GM19468 (cell line): ENCODE data around the gene INKA2.

Source experiments
- ATAC-seq: cut with Tn5 transposase; IDR thresholded peaks from one replicate; pipeline ENCODE4 v1.9.1; 2021; ENCODE audit warnings: mild to moderate bottlenecking, moderate library complexity, moderate number of reproducible peaks; ENCODE audit not compliant: unreplicated experiment; ENCODE audit errors: extremely low read depth

INKA2 gene

GRCh38 chr1:111739194-111739924, at the start of gene INKA2:
Gene INKA2, minus strand, starts transcription at chr1:111739395. Its CDS starts 153 bp downstream, at chr1:111739242.
- peak; percentile 73 for ATAC-seq

- ATAC-seq: no peak
These were observed 47.5 kb upstream of the INKA2 start for GRCh38 chr1:111786669-111787207.

GRCh38 chr1:111784273-111784901, 45.2 kb upstream of the INKA2 start:
- ATAC-seq: no peak

GRCh38 chr1:111779546-111779945, 40.4 kb upstream of the INKA2 start:
- ATAC-seq: no peak

GRCh38 chr1:111778541-111779051, 39.4 kb upstream of the INKA2 start:
- no peak for ATAC-seq

- ATAC-seq: no peak
These were observed 38.9 kb upstream of the INKA2 start for GRCh38 chr1:111778066-111778465.

- ATAC-seq: no peak
These were observed 38.1 kb upstream of the INKA2 start for GRCh38 chr1:111777301-111777700.

GRCh38 chr1:111776861-111777260, 37.7 kb upstream of the INKA2 start:
- no peak for ATAC-seq

- ATAC-seq: no peak
These were observed 37.2 kb upstream of the INKA2 start for GRCh38 chr1:111776391-111776790.

- ATAC-seq: no peak
These were observed 36.8 kb upstream of the INKA2 start for GRCh38 chr1:111775966-111776365.

GRCh38 chr1:111770916-111771315, 31.7 kb upstream of the INKA2 start:
- ATAC-seq: no peak

- no peak for ATAC-seq
These were observed 30.4 kb upstream of the INKA2 start for GRCh38 chr1:111769517-111770146.

- ATAC-seq: no peak
These were observed 29.4 kb upstream of the INKA2 start for GRCh38 chr1:111768625-111769024.

GRCh38 chr1:111768023-111768422, 28.8 kb upstream of the INKA2 start:
- ATAC-seq: no peak

GRCh38 chr1:111762332-111762731, 23.1 kb upstream of the INKA2 start:
- no peak for ATAC-seq

- ATAC-seq: no peak
These were observed 22.5 kb upstream of the INKA2 start for GRCh38 chr1:111761717-111762116.

- no peak for ATAC-seq
These were observed 19.2 kb upstream of the INKA2 start for GRCh38 chr1:111758373-111758772.

- ATAC-seq: no peak
These were observed 16.9 kb upstream of the INKA2 start for GRCh38 chr1:111756124-111756513.

- ATAC-seq: peak; percentile 83
These were observed 16.3 kb upstream of the INKA2 start, which contains the start of gene DDX20 for GRCh38 chr1:111755331-111756123. Gene DDX20, plus strand, starts transcription at chr1:111755901. Its CDS starts 24 bp downstream, at chr1:111755925.

- no peak for ATAC-seq
These were observed 15.8 kb upstream of the INKA2 start for GRCh38 chr1:111754984-111755330.
